HEK293T (cell line): ENCODE measurements around the gene GALNT18.

Experiments
- CTCF ChIA-PET: fragments of 350-600 bp; formaldehyde crosslinking; extraction: SDS; loops from one replicate; lab custom pipeline; 2021; ENCODE audit warnings: antibody characterized with exemption, inconsistent platforms; lab: Yijun Ruan, JAX
- POLR2A ChIA-PET: fragments of 350-600 bp; formaldehyde crosslinking; extraction: SDS; loops from one replicate; lab custom pipeline; 2020; ENCODE audit warnings: antibody characterized with exemption, inconsistent platforms; lab: Yijun Ruan, JAX
- DNase-seq: peaks from one replicate; pipeline ENCODE4 v3.0.0; 2012; ENCODE audit warnings: mixed read lengths; ENCODE audit errors: extremely low spot score
- ARNT ChIP-seq: fragments of 450-650 bp; IDR thresholded peaks from 2 replicates; pipeline ENCODE4 v1.6.1; 2017; ENCODE audit warnings: mild to moderate bottlenecking
- BHLHE40 ChIP-seq: fragments of 450-650 bp; IDR thresholded peaks from 2 replicates; pipeline ENCODE4 v1.6.1; 2016; ENCODE audit warnings: mild to moderate bottlenecking, moderate library complexity, borderline replicate concordance
- CTBP1 ChIP-seq: fragments of 450-650 bp; IDR thresholded peaks from 2 replicates; pipeline ENCODE4 v1.6.1; 2016; ENCODE audit warnings: borderline replicate concordance
- ELF4 ChIP-seq: fragments of 450-650 bp; IDR thresholded peaks from 2 replicates; pipeline ENCODE4 v1.6.1; 2017; ENCODE audit warnings: antibody characterized with exemption
- FOXA1 ChIP-seq: fragments of 450-650 bp; IDR thresholded peaks from 2 replicates; pipeline ENCODE4 v1.6.1; 2016; ENCODE audit warnings: mild to moderate bottlenecking
- FOXK2 ChIP-seq: fragments of 450-650 bp; IDR thresholded peaks from 2 replicates; pipeline ENCODE4 v1.6.1; 2016; ENCODE audit warnings: mild to moderate bottlenecking
- FOXM1 ChIP-seq: fragments of 450-650 bp; IDR thresholded peaks from 2 replicates; pipeline ENCODE4 v1.6.1; 2017; ENCODE audit warnings: mild to moderate bottlenecking, borderline replicate concordance
- HDGF ChIP-seq: fragments of 450-650 bp; IDR thresholded peaks from 2 replicates; pipeline ENCODE4 v1.6.1; 2017; ENCODE audit warnings: antibody characterized with exemption, borderline replicate concordance
- L3MBTL2 ChIP-seq: fragments of 450-650 bp; conservative IDR thresholded peaks from 2 replicates; pipeline ENCODE4 v1.6.1; 2016; ENCODE audit warnings: mild to moderate bottlenecking
- LEF1 ChIP-seq: fragments of 450-650 bp; IDR thresholded peaks from 2 replicates; pipeline ENCODE4 v1.6.1; 2017; ENCODE audit warnings: mild to moderate bottlenecking, borderline replicate concordance
- NFRKB ChIP-seq: fragments of 450-650 bp; IDR thresholded peaks from 2 replicates; pipeline ENCODE4 v1.6.1; 2016; ENCODE audit warnings: mild to moderate bottlenecking, moderate library complexity
- PKNOX1 ChIP-seq: fragments of 450-650 bp; IDR thresholded peaks from 2 replicates; pipeline ENCODE4 v1.6.1; 2016
- SP1 ChIP-seq: fragments of 450-650 bp; IDR thresholded peaks from 2 replicates; pipeline ENCODE4 v1.6.1; 2017
- SUZ12 ChIP-seq: fragments of 450-650 bp; IDR thresholded peaks from 2 replicates; pipeline ENCODE4 v1.6.1; 2016; ENCODE audit warnings: mild to moderate bottlenecking
- TARDBP ChIP-seq: fragments of 450-650 bp; IDR thresholded peaks from 2 replicates; pipeline ENCODE4 v1.6.1; 2016
- ZNF384 ChIP-seq: fragments of 450-650 bp; IDR thresholded peaks from 2 replicates; pipeline ENCODE4 v1.6.1; 2016

The GALNT18 gene

GRCh38 chr11:11538277-11538960, 83.4 kb downstream of the GALNT18 start:
- TF ChIP-seq CTBP1 (no peak), TARDBP (no peak), LEF1 (no peak), SUZ12 (no peak), FOXM1 (no peak), PKNOX1 (no peak)
- no peak for DNase-seq
- ChIA-PET CTCF (no interaction called here), POLR2A (interaction anchor here (1.1 kb wide), 1 partner anchor 83 kb away, joined by 3 read pairs; the partner anchor contains the start of gene GALNT18)

GRCh38 chr11:11537871-11538270, 83.9 kb downstream of the GALNT18 start:
- ChIA-PET POLR2A (interaction anchor here (1.1 kb wide), 1 partner anchor 84 kb away, joined by 3 read pairs; the partner anchor contains the start of gene GALNT18), CTCF (no interaction called here)
- DNase-seq = no peak
- TF ChIP-seq FOXM1 = no peak
- no peak for TF ChIP-seq FOXK2
- no peak for TF ChIP-seq SUZ12
- TF ChIP-seq L3MBTL2 = no peak
- no peak for TF ChIP-seq ARNT
- no peak for TF ChIP-seq ELF4
- TF ChIP-seq TARDBP = no peak
- no peak for TF ChIP-seq CTBP1
- TF ChIP-seq ZNF384 = no peak
- no peak for TF ChIP-seq LEF1
- no peak for TF ChIP-seq PKNOX1
- no peak for TF ChIP-seq NFRKB
- no peak for TF ChIP-seq BHLHE40
- TF ChIP-seq SP1 = no peak
- no peak for TF ChIP-seq FOXA1
- no peak for TF ChIP-seq HDGF

- TF ChIP-seq FOXK2 (no peak), FOXM1 (no peak), PKNOX1 (no peak), FOXA1 (no peak), NFRKB (no peak), L3MBTL2 (no peak), ARNT (no peak), HDGF (no peak)
- CTCF ChIA-PET = no interaction called here
- POLR2A ChIA-PET = interaction anchor here (1.1 kb wide), 1 partner anchor 84 kb away, joined by 3 read pairs; the partner anchor contains the start of gene GALNT18
- DNase-seq = no peak
Observed at GRCh38 chr11:11537372-11537771, 84.4 kb downstream of the GALNT18 start.

- no peak for DNase-seq
- ChIA-PET CTCF (no interaction called here), POLR2A (no interaction called here)
- no peak for TF ChIP-seq SP1
- TF ChIP-seq FOXM1 = no peak
- TF ChIP-seq FOXK2 = no peak
- TF ChIP-seq ZNF384 = no peak
- TF ChIP-seq BHLHE40 = no peak
- TF ChIP-seq CTBP1 = no peak
- no peak for TF ChIP-seq SUZ12
- TF ChIP-seq ELF4 = no peak
- TF ChIP-seq L3MBTL2 = no peak
- TF ChIP-seq FOXA1 = no peak
- no peak for TF ChIP-seq HDGF
Observed at GRCh38 chr11:11536650-11537049, 85.2 kb downstream of the GALNT18 start.

GRCh38 chr11:11535611-11536010, 86.2 kb downstream of the GALNT18 start:
- no peak for DNase-seq
- ChIA-PET POLR2A (no interaction called here), CTCF (no interaction called here)
- no peak for TF ChIP-seq ARNT
- TF ChIP-seq SP1 = no peak
- TF ChIP-seq SUZ12 = no peak
- no peak for TF ChIP-seq PKNOX1
- no peak for TF ChIP-seq NFRKB
- no peak for TF ChIP-seq BHLHE40
- no peak for TF ChIP-seq FOXM1
- no peak for TF ChIP-seq FOXK2
- TF ChIP-seq L3MBTL2 = no peak
- TF ChIP-seq ELF4 = no peak
- no peak for TF ChIP-seq ZNF384
- no peak for TF ChIP-seq HDGF

GRCh38 chr11:11534981-11535380, 86.8 kb downstream of the GALNT18 start:
- POLR2A ChIA-PET = no interaction called here
- TF ChIP-seq BHLHE40 (no peak), CTBP1 (no peak), L3MBTL2 (no peak), NFRKB (no peak), ELF4 (no peak), HDGF (no peak), SUZ12 (no peak), SP1 (no peak), ARNT (no peak), FOXA1 (no peak), TARDBP (no peak), FOXK2 (no peak), PKNOX1 (no peak), ZNF384 (no peak), LEF1 (no peak), FOXM1 (no peak)
- CTCF ChIA-PET = no interaction called here
- no peak for DNase-seq
